ENCODE measurements around the gene ADORA2B.

GRCh38 chr17:15909481-15909991 is 35.4 kb upstream of the ADORA2B start:
- TF ChIP-seq EP300 (IDR thresholded peaks at IDR 0.05) (no peak), POLR2A (IDR thresholded peaks at IDR 0.05) (no peak), CTCF (IDR thresholded peaks at IDR 0.05) (no peak)
